ENCODE data around the gene GHITM. TPM values are rescaled to one million over a fixed set of nuclear protein-coding genes. Genes with fewer than 3 reads are reported as not detected.

The GHITM gene
- total and polyA plus RNA-seq, 2 of the 4 experiments (the other 2 are of a cell fraction): 103 to 185 TPM

- Histone ChIP-seq H4K8ac (ENCODE audit: low read depth in 2 of 2, low read length in 2 of 2) (no peak overlapping the region), H3K4me1 (ENCODE audit: control insufficient read depth, insufficient read depth, low read length) (no peaks in the 10 kb centered on the region), H3K18ac (ENCODE audit: low read depth, low read length) (no peak overlapping the region), H3K27ac (ENCODE audit: insufficient read depth, low read length) (no peak overlapping the region), H2BK5ac (ENCODE audit: low read depth, low read length, poor library complexity, severe bottlenecking) (no peak overlapping the region), H3K14ac (replicated peaks; ENCODE audit: low read depth, low read length) (no peak overlapping the region), H3K4me2 (ENCODE audit: low read depth, low read length) (no peak overlapping the region), H2AFZ (replicated peaks; ENCODE audit: low read length, poor library complexity) (no peak overlapping the region), H4K91ac (ENCODE audit: insufficient read depth, low read depth, low read length) (no peak overlapping the region), H3K23ac (ENCODE audit: low read depth, low read length) (no peak overlapping the region), H4K5ac (ENCODE audit: low read depth, low read length) (no peak overlapping the region), H2BK20ac (ENCODE audit: low read depth, low read length) (no peak overlapping the region), H3K27me3 (ENCODE audit: control insufficient read depth, insufficient read depth, low read length) (peaks cover 5% of the 10 kb centered on the region; the same call in 1 of the 2 replicates), H3K4ac (ENCODE audit: low read depth, low read length) (no peak overlapping the region), H3K36me3 (ENCODE audit: control insufficient read depth, insufficient read depth, low read length) (peaks cover 5% of the 10 kb centered on the region), H2AK5ac (ENCODE audit: low read depth, low read length) (no peak overlapping the region), H3K56ac (ENCODE audit: extremely low read depth, insufficient read depth, low read length) (no peak overlapping the region), H2BK120ac (ENCODE audit: low read depth, low read length) (no peak overlapping the region), H4K20me1 (ENCODE audit: insufficient read depth, low read length) (no peaks in the 10 kb centered on the region), H2AK9ac (replicated peaks; ENCODE audit: low read depth, low read length, poor library complexity) (no peak overlapping the region), H3K4me3 (ENCODE audit: insufficient read depth, low read depth, low read length) (no peak overlapping the region), H3K9ac (ENCODE audit: low read depth, low read length) (no peak overlapping the region), H3K9me3 (ENCODE audit: control insufficient read depth, insufficient read depth, low read length) (no peaks in the 10 kb centered on the region), H3K9me1 (ENCODE audit: insufficient read depth, low read length) (no peaks in the 10 kb centered on the region), H2BK15ac (ENCODE audit: low read depth, low read length) (no peak overlapping the region), H3K79me1 (ENCODE audit: low read depth in 1 of 2, low read length in 2 of 2) (no peaks in the 10 kb centered on the region; a peak in 1 of 4 replicates)
- intact Hi-C loops (cut with micrococcal nuclease): no loop called here
- ChIA-PET POLR2A (ENCODE audit: unreplicated experiment) (no interaction called here), CTCF (no interaction called here)
- dilution Hi-C loops (cut with HindIII; ENCODE audit: low sequenced_read_pairs, unreplicated experiment): no loop called here
- no TSS peak for BruUV-seq (replicated peaks)
- in situ Hi-C loops (cut with MboI; ENCODE audit: low sequenced_read_pairs): no loop called here
- DNase-seq (no peak), ATAC-seq (ENCODE audit: low read depth) (no peak)
- TF ChIP-seq BHLHE40 (IDR thresholded peaks at IDR 0.05; ENCODE audit: low read depth, low read length) (no peak), CEBPB (IDR thresholded peaks at IDR 0.05; ENCODE audit: low read depth, low read length) (no peak), ELK1 (IDR thresholded peaks at IDR 0.05; ENCODE audit: borderline replicate concordance, low read depth, low read length) (no peak), FOS (IDR thresholded peaks at IDR 0.05; ENCODE audit: low read depth, low read length) (no peak), SMC3 (IDR thresholded peaks at IDR 0.05; ENCODE audit: low read depth, low read length) (no peak), NFE2L2 (IDR thresholded peaks at IDR 0.05; ENCODE audit: low read depth, low read length) (no peak), RCOR1 (IDR thresholded peaks at IDR 0.05; ENCODE audit: insufficient replicate concordance, low read length) (no peak), RFX5 (IDR thresholded peaks at IDR 0.05; ENCODE audit: low read depth, low read length) (no peak), RAD21 (IDR thresholded peaks at IDR 0.05; ENCODE audit: low read length) (no peak), MAFK (IDR thresholded peaks at IDR 0.05; ENCODE audit: low read depth, low read length) (no peak), POLR2A (IDR thresholded peaks at IDR 0.05; ENCODE audit: low read depth, low read length) (no peak)
- no CpG with 5 or more reads among the region's 2 CpGs for WGBS, 2 experiments (ENCODE audit: extremely low coverage in 2 of 2, insufficient read length in 1 of 2)
Observed at GRCh38 chr10:84156009-84156408, 16.7 kb downstream of the GHITM start.
